ENCODE measurements around the gene XK.

GRCh38 chrX:37763400-37763799, 77.8 kb downstream of the XK start:
- TF ChIP-seq EGR1 (IDR thresholded peaks at IDR 0.05) (no peak), CREB1 (IDR thresholded peaks at IDR 0.05; ENCODE audit: low read depth) (no peak), YY1 (IDR thresholded peaks at IDR 0.05; ENCODE audit: low read depth) (no peak), EP300 (IDR thresholded peaks at IDR 0.05; ENCODE audit: borderline replicate concordance) (no peak), NFIC (IDR thresholded peaks at IDR 0.05) (no peak)
- TF ChIP-seq, protein P1, sequence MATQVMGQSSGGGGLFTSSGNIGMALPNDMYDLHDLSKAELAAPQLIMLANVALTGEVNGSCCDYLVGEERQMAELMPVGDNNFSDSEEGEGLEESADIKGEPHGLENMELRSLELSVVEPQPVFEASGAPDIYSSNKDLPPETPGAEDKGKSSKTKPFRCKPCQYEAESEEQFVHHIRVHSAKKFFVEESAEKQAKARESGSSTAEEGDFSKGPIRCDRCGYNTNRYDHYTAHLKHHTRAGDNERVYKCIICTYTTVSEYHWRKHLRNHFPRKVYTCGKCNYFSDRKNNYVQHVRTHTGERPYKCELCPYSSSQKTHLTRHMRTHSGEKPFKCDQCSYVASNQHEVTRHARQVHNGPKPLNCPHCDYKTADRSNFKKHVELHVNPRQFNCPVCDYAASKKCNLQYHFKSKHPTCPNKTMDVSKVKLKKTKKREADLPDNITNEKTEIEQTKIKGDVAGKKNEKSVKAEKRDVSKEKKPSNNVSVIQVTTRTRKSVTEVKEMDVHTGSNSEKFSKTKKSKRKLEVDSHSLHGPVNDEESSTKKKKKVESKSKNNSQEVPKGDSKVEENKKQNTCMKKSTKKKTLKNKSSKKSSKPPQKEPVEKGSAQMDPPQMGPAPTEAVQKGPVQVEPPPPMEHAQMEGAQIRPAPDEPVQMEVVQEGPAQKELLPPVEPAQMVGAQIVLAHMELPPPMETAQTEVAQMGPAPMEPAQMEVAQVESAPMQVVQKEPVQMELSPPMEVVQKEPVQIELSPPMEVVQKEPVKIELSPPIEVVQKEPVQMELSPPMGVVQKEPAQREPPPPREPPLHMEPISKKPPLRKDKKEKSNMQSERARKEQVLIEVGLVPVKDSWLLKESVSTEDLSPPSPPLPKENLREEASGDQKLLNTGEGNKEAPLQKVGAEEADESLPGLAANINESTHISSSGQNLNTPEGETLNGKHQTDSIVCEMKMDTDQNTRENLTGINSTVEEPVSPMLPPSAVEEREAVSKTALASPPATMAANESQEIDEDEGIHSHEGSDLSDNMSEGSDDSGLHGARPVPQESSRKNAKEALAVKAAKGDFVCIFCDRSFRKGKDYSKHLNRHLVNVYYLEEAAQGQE (IDR thresholded peaks at IDR 0.05; ENCODE audit: low read depth): no peak

Measured in Ishikawa (cell line).